GM11168 (cell line): ENCODE results near the gene EFEMP2.
"Not testable (repeated sequence)": the region's sequence is repeated elsewhere in the genome, so short reads cannot be mapped to it uniquely, and the experiment has no call there.

Experiments
- in situ Hi-C: fragments of 300-500 bp; cut with MboI; formaldehyde crosslinking; loops from one replicate; pipeline ENCODE4 v1.12.0; 2022; ENCODE audit warnings: low sequenced_read_pairs; ENCODE audit not compliant: unreplicated experiment

EFEMP2 gene

GRCh38 chr11:65900899-65901180 lies 28.2 kb upstream of the EFEMP2 start:
- in situ Hi-C loops, result no loop called here

GRCh38 chr11:65900125-65900898 lies 27.7 kb upstream of the EFEMP2 start, which contains the start of gene FOSL1:
Gene FOSL1 (minus strand): TSS chr11:65900388. CDS start chr11:65900339, 49 bp downstream.
- in situ Hi-C loops, result no loop called here

- in situ Hi-C loops, result no loop called here
These were observed 26.9 kb upstream of the EFEMP2 start for GRCh38 chr11:65899356-65900124.

- in situ Hi-C loops, result no loop called here
These were observed 26.2 kb upstream of the EFEMP2 start for GRCh38 chr11:65898656-65899355.

- in situ Hi-C loops, result no loop called here
These were observed 24.4 kb upstream of the EFEMP2 start for GRCh38 chr11:65897020-65897471.

- in situ Hi-C loops, result no loop called here
These were observed 23.7 kb upstream of the EFEMP2 start for GRCh38 chr11:65896034-65896999.

GRCh38 chr11:65895482-65895981 lies 22.9 kb upstream of the EFEMP2 start:
- in situ Hi-C loops, result no loop called here

GRCh38 chr11:65894034-65894591 lies 21.5 kb upstream of the EFEMP2 start:
- in situ Hi-C loops, result no loop called here

GRCh38 chr11:65892661-65893317 lies 20.2 kb upstream of the EFEMP2 start:
- in situ Hi-C loops, result no loop called here

GRCh38 chr11:65892137-65892540 lies 19.5 kb upstream of the EFEMP2 start:
- in situ Hi-C loops, result not testable (repeated sequence)

GRCh38 chr11:65891219-65892136 lies 18.9 kb upstream of the EFEMP2 start:
- in situ Hi-C loops, result no loop called here

GRCh38 chr11:65890324-65891218 lies 18.0 kb upstream of the EFEMP2 start, which contains the start of gene CCDC85B:
Gene CCDC85B (plus strand): TSS chr11:65890673. CDS start chr11:65890784, 111 bp downstream.
- in situ Hi-C loops, result no loop called here

- in situ Hi-C loops, result no loop called here
These were observed 15.7 kb upstream of the EFEMP2 start, which contains the start of gene FIBP for GRCh38 chr11:65888163-65888814. Gene FIBP (minus strand): TSS chr11:65888471. CDS start chr11:65888418, 53 bp downstream.

GRCh38 chr11:65887723-65888162 lies 15.1 kb upstream of the EFEMP2 start:
- in situ Hi-C loops, result no loop called here

GRCh38 chr11:65886826-65887722 lies 14.5 kb upstream of the EFEMP2 start:
- in situ Hi-C loops, result no loop called here
